Upper lobe of right lung (tissue), 1 donor: ENCODE results near the gene TMEM8B. TPM values are rescaled to one million over a fixed set of nuclear protein-coding genes. Genes with fewer than 3 reads are reported as not detected.

ENCODE experiments used
- ATAC-seq: fragments of 200-7000 bp; cut with Tn5 transposase; one replicate; pipeline ENCODE4 v1.9.1; 2020; ENCODE audit warnings: mild to moderate bottlenecking, moderate library complexity
- DNase-seq: peaks from one replicate; pipeline ENCODE4 v3.0.0-alpha.2; 2020
- H3K27ac ChIP-seq: fragments of 200-600 bp; one replicate; pipeline ENCODE4 v1.8.0; 2022
- H3K27me3 ChIP-seq: fragments of 200-600 bp; one replicate; pipeline ENCODE4 v1.8.0; 2022; ENCODE audit warnings: mild to moderate bottlenecking
- H3K36me3 ChIP-seq: fragments of 200-600 bp; one replicate; pipeline ENCODE4 v1.8.0; 2022
- H3K4me1 ChIP-seq: fragments of 200-600 bp; one replicate; pipeline ENCODE4 v1.8.0; 2022
- H3K4me3 ChIP-seq: fragments of 200-600 bp; one replicate; pipeline ENCODE4 v1.8.0; 2022; ENCODE audit warnings: mild to moderate bottlenecking
- H3K9me3 ChIP-seq: fragments of 200-600 bp; one replicate; pipeline ENCODE4 v1.8.0; 2022
- CTCF ChIP-seq: fragments of 200-600 bp; IDR thresholded peaks from one replicate; pipeline ENCODE4 v1.8.0; 2022; ENCODE audit warnings: antibody characterized with exemption
- intact Hi-C: fragments of 100-400 bp; cut with DNase I; formaldehyde crosslinking; loops from one replicate; pipeline ENCODE4 v1.11.0; 2022
- long read RNA-seq: library from polyadenylated mRNA; unstranded; transcript quantifications from one replicate; pipeline ENCODE4 v2.0.0, GENCODE V29; 2021
- total RNA-seq: library from RNA; stranded (reverse); fragmentation: NEBNext Ultra II Directional; extraction: Animal tissue kit (Norgen Biotek cat#: 25700); gene quantifications from one replicate; pipeline ENCODE4 v1.2.1, GENCODE V29; 2021
- donor health status: DM: no; HTN: yes; CAD: no; lungs with severe emphysema.

The TMEM8B gene
- 13.7 TPM for total RNA-seq
- long read RNA-seq, full-length matches to known transcripts = 1 of 25 reads
- long read RNA-seq, partial matches to known transcripts = 10 of 25 reads
- long read RNA-seq, other reads (novel, unspliced or antisense) = 14 of 25 reads

DNA sequence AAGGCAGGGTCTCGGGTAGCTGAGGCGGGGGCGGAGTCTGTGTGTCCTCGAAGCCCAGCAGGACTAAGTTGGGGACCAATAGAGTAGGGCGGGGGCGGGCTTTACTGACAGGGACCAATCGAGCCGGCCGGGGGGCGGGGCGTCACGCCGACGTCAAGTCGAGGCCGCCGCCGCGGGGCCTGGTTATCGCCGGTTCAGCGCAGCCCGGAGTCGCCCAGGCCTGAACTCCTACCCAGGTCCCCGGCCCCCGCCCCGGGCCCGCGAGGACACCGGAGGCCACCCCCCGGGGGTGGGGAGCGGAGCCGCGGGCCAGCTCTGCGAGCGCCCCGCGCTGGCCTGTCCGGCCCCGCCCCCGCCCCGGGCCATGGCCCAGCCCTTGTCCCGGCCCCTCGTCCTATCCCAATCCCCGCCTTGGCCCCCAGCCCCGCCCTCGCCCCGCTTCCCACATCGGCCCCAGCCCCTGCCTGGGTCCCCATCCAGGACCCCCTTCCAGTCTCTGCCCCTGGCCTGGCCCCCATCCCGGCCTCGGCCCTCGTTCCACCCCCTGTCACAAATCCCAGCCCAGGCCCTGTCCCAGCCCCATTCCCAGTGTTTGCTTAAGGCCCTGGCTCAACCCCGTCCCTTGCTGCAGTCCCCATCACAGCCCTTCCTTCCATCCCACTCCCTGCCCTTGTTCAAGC, at the start of gene TMEM8B:
TMEM8B (plus strand) TSS at position 145 of the 680 bp plus-strand sequence; CDS start at position 365, 220 bp downstream.
- intact Hi-C loops = loop anchor here (10.0 kb wide), 1 partner anchor 46 kb away; the partner anchor contains the start of gene OR13J1
- H3K36me3 ChIP-seq = no peaks in the 10 kb centered on the region
- H3K27me3 ChIP-seq = no peaks in the 10 kb centered on the region
- ATAC-seq = peak; percentile 92
- no peaks in the 10 kb centered on the region for H3K9me3 ChIP-seq
- H3K4me1 ChIP-seq = peaks cover 19% of the 10 kb centered on the region
- H3K27ac ChIP-seq = peak within 1 kb of the TSS; percentile 90
- peak; percentile 98 for DNase-seq
- H3K4me3 ChIP-seq = peak within 1 kb of the TSS; percentile 69
- no peak for TF ChIP-seq CTCF

DNA sequence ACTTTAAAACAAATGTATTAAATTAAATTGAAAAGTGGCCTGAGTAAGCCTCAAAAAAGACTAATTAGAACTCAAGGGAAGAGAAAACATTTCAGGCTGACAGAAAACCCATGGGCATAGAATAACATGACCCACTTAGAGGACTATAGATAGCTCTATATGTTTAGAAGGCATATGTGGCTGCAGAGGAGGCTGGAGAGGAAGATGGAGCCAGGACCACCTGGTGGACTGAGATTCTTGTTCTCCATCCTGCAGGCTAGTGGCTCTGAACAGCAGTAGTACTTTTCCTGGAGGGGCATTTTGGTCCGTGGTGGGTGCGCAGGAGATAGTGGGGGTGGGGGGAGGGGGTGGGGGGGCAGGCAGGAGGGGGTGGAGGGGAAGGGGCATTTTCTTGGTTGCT, 48.0 kb upstream of the TMEM8B start:
- Histone ChIP-seq H3K9me3 (no peaks in the 10 kb centered on the region), H3K27ac (no peak overlapping the region), H3K4me3 (no peak overlapping the region), H3K36me3 (no peaks in the 10 kb centered on the region), H3K4me1 (no peaks in the 10 kb centered on the region), H3K27me3 (no peaks in the 10 kb centered on the region)
- ATAC-seq (no peak), DNase-seq (no peak)
- TF ChIP-seq CTCF = no peak
- intact Hi-C loops = no loop called here

DNA sequence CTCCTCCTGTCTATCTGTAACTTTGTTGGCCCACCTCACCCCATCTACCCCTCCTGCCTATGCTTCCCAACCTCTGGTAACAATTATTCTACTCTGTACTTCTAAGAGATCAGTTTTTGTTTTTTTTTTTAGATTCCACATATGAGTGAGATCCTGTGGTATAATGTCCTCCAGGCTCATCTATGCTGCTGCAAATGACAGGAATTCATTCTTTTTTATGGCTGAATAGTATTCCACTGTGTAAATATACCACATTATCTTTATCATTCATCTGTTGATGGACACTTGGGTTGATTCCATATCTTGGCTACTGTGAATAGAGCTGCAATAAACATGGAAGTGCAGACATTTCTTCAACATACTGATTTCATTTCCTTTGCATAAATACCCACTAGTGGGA, 45.6 kb upstream of the TMEM8B start:
- no peak for ATAC-seq
- intact Hi-C loops = no loop called here
- DNase-seq = no peak
- Histone ChIP-seq H3K4me3 (no peak overlapping the region), H3K9me3 (no peaks in the 10 kb centered on the region), H3K36me3 (no peaks in the 10 kb centered on the region), H3K27ac (no peak overlapping the region), H3K4me1 (no peaks in the 10 kb centered on the region), H3K27me3 (no peaks in the 10 kb centered on the region)
- TF ChIP-seq CTCF = no peak

- Histone ChIP-seq H3K4me1 (peaks cover 9% of the 10 kb centered on the region), H3K4me3 (no peak overlapping the region), H3K27me3 (no peaks in the 10 kb centered on the region), H3K36me3 (no peaks in the 10 kb centered on the region), H3K9me3 (no peaks in the 10 kb centered on the region), H3K27ac (no peak overlapping the region)
- ATAC-seq (no peak), DNase-seq (no peak)
- TF ChIP-seq CTCF = no peak
- intact Hi-C loops = no loop called here
These were observed 39.5 kb upstream of the TMEM8B start for GRCh38 chr9:35789541-35789940.

DNA sequence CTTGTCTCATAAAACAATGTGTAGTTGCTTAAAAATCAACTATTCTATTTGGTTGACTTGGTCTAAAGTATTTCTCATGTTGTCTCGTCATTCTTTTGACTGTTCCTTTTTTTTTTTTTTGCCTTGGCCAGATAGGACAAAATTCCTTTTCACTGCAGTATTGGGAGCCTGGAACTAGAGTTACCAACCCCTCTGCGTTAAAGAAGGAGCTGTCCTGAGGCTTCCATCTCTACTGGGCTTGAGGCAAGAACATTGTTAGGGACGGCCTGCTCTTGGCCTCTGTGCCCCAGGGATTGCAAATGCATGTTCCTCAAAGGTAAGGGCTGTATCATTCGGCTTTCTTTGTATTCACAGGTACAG, 39.0 kb upstream of the TMEM8B start:
- H3K4me3 ChIP-seq = no peak overlapping the region
- no peak for ATAC-seq
- TF ChIP-seq CTCF = no peak
- no peak overlapping the region for H3K27ac ChIP-seq
- H3K4me1 ChIP-seq = peaks cover 9% of the 10 kb centered on the region
- H3K27me3 ChIP-seq = no peaks in the 10 kb centered on the region
- intact Hi-C loops = loop anchor here (2.0 kb wide), 1 partner anchor 93 kb away; no protein-coding TSS in a partner anchor
- no peak for DNase-seq
- no peaks in the 10 kb centered on the region for H3K36me3 ChIP-seq
- H3K9me3 ChIP-seq = no peaks in the 10 kb centered on the region
